ENCODE measurements around the gene HIF1AN. TPM values are rescaled to one million over a fixed set of nuclear protein-coding genes. Genes with fewer than 3 reads are reported as not detected.
A peak's percentile ranks its signal among the peaks of the same experiment; 100 is the strongest.
"Not testable (repeated sequence)": the region's sequence is repeated elsewhere in the genome, so short reads cannot be mapped to it uniquely, and the experiment has no call there.

Gene HIF1AN
- total RNA-seq, 1 experiment from 2014 or later = 57.6 TPM

GRCh38 chr10:100569687-100570481 is 34.1 kb downstream of the HIF1AN start:
- H3K36me3 ChIP-seq (ENCODE audit: insufficient read depth, low read length, poor library complexity, severe bottlenecking) = no peaks in the 10 kb centered on the region
- H3K27me3 ChIP-seq (replicated peaks; ENCODE audit: insufficient read depth, low read depth, low read length, poor library complexity) = peaks cover 34% of the 10 kb centered on the region
- POLR2A ChIA-PET (ENCODE audit: low non-redundant PET) = no interaction called here
- TF ChIP-seq EZH2 (IDR thresholded peaks at IDR 0.05; ENCODE audit: borderline replicate concordance, low read depth, low read length, poor library complexity, severe bottlenecking) (no peak), CTCF (conservative IDR thresholded peaks at IDR 0.05; ENCODE audit: low read depth, low read length) (peak; percentile 41)
- intact Hi-C loops (cut with micrococcal nuclease; ENCODE audit: unreplicated experiment) = no loop called here
- H3K4me3 ChIP-seq (ENCODE audit: low read depth, low read length, poor library complexity, severe bottlenecking) = no peak overlapping the region
- H3K9me3 ChIP-seq (ENCODE audit: low read depth, low read length, poor library complexity, severe bottlenecking) = no peaks in the 10 kb centered on the region
- no peak overlapping the region for H3K27ac ChIP-seq (ENCODE audit: low read depth, low read length, poor library complexity, severe bottlenecking)
- no TSS peak for BruUV-seq (replicated peaks)
- DNase-seq (ENCODE audit: low spot score) = no peak
- no peaks in the 10 kb centered on the region for H3K4me1 ChIP-seq (ENCODE audit: insufficient read depth, low read length, poor library complexity, severe bottlenecking)
- CTCF ChIA-PET = interaction anchor here (0.6 kb wide), 1 partner anchor 97 kb away, joined by 3 read pairs; no protein-coding TSS in a partner anchor

- Histone ChIP-seq H3K27me3 (replicated peaks; ENCODE audit: insufficient read depth, low read depth, low read length, poor library complexity) (peaks cover 36% of the 10 kb centered on the region), H3K36me3 (ENCODE audit: insufficient read depth, low read length, poor library complexity, severe bottlenecking) (no peaks in the 10 kb centered on the region), H3K4me1 (ENCODE audit: insufficient read depth, low read length, poor library complexity, severe bottlenecking) (no peaks in the 10 kb centered on the region), H3K27ac (ENCODE audit: low read depth, low read length, poor library complexity, severe bottlenecking) (no peak overlapping the region), H3K9me3 (ENCODE audit: low read depth, low read length, poor library complexity, severe bottlenecking) (no peaks in the 10 kb centered on the region), H3K4me3 (ENCODE audit: low read depth, low read length, poor library complexity, severe bottlenecking) (no peak overlapping the region)
- no peak for DNase-seq (ENCODE audit: low spot score)
- ChIA-PET POLR2A (ENCODE audit: low non-redundant PET) (no interaction called here), CTCF (no interaction called here)
- intact Hi-C loops (cut with micrococcal nuclease; ENCODE audit: unreplicated experiment) = no loop called here
- BruUV-seq (replicated peaks) = no TSS peak
- TF ChIP-seq EZH2 (IDR thresholded peaks at IDR 0.05; ENCODE audit: borderline replicate concordance, low read depth, low read length, poor library complexity, severe bottlenecking) = no peak
- TF ChIP-seq CTCF (conservative IDR thresholded peaks at IDR 0.05; ENCODE audit: low read depth, low read length) = no peak
These were observed 34.8 kb downstream of the HIF1AN start for GRCh38 chr10:100570506-100570905.

GRCh38 chr10:100571084-100571856 is 35.5 kb downstream of the HIF1AN start:
- H3K36me3 ChIP-seq (ENCODE audit: insufficient read depth, low read length, poor library complexity, severe bottlenecking) = no peaks in the 10 kb centered on the region
- TF ChIP-seq EZH2 (IDR thresholded peaks at IDR 0.05; ENCODE audit: borderline replicate concordance, low read depth, low read length, poor library complexity, severe bottlenecking) (no peak), CTCF (conservative IDR thresholded peaks at IDR 0.05; ENCODE audit: low read depth, low read length) (no peak)
- H3K27ac ChIP-seq (ENCODE audit: low read depth, low read length, poor library complexity, severe bottlenecking) = no peak overlapping the region
- peaks cover 33% of the 10 kb centered on the region for H3K27me3 ChIP-seq (replicated peaks; ENCODE audit: insufficient read depth, low read depth, low read length, poor library complexity)
- no TSS peak for BruUV-seq (replicated peaks)
- H3K4me3 ChIP-seq (ENCODE audit: low read depth, low read length, poor library complexity, severe bottlenecking) = no peak overlapping the region
- no peaks in the 10 kb centered on the region for H3K9me3 ChIP-seq (ENCODE audit: low read depth, low read length, poor library complexity, severe bottlenecking)
- no peaks in the 10 kb centered on the region for H3K4me1 ChIP-seq (ENCODE audit: insufficient read depth, low read length, poor library complexity, severe bottlenecking)
- ChIA-PET CTCF (interaction anchor here (0.7 kb wide), 1 partner anchor 8 kb away, joined by 3 read pairs; no protein-coding TSS in a partner anchor), POLR2A (ENCODE audit: low non-redundant PET) (no interaction called here)
- no peak for DNase-seq (ENCODE audit: low spot score)
- intact Hi-C loops (cut with micrococcal nuclease; ENCODE audit: unreplicated experiment) = no loop called here

GRCh38 chr10:100575146-100575545 is 39.4 kb downstream of the HIF1AN start:
- DNase-seq (ENCODE audit: low spot score); H3K4me3 ChIP-seq (ENCODE audit: low read depth, low read length, poor library complexity, severe bottlenecking); H3K27ac ChIP-seq (ENCODE audit: low read depth, low read length, poor library complexity, severe bottlenecking); POLR2A ChIA-PET (ENCODE audit: low non-redundant PET); H3K36me3 ChIP-seq (ENCODE audit: insufficient read depth, low read length, poor library complexity, severe bottlenecking); H3K9me3 ChIP-seq (ENCODE audit: low read depth, low read length, poor library complexity, severe bottlenecking); BruUV-seq (replicated peaks); intact Hi-C loops (cut with micrococcal nuclease; ENCODE audit: unreplicated experiment); H3K4me1 ChIP-seq (ENCODE audit: insufficient read depth, low read length, poor library complexity, severe bottlenecking); CTCF ChIA-PET: not testable (repeated sequence)
- peaks cover 15% of the 10 kb centered on the region for H3K27me3 ChIP-seq (replicated peaks; ENCODE audit: insufficient read depth, low read depth, low read length, poor library complexity)

All from A673 (cell line).